B cell (primary cell): ENCODE measurements around the gene SNF8. TPM values are rescaled to one million over a fixed set of nuclear protein-coding genes. Genes with fewer than 3 reads are reported as not detected.

Experiments
- ATAC-seq: fragments of 200-7000 bp; cut with Tn5 transposase; one replicate; pipeline ENCODE4 v1.10.0; 2021; ENCODE audit warnings: low read depth, mild to moderate bottlenecking, moderate number of reproducible peaks, moderate library complexity
- CTCF ChIA-PET: fragments of 350-600 bp; sonication (Branson Sonifier 250); formaldehyde crosslinking; loops from one replicate; lab custom pipeline; 2021; ENCODE audit warnings: antibody characterized with exemption, inconsistent platforms; lab: Charles Lee
- POLR2A ChIA-PET: fragments of 350-600 bp; sonication (Branson Sonifier 250); formaldehyde crosslinking; loops from one replicate; lab custom pipeline; 2021; ENCODE audit warnings: antibody characterized with exemption; lab: Charles Lee
- DNase-seq: peaks from one replicate; pipeline ENCODE4 v3.0.0; 2013
- H2AFZ ChIP-seq: 2 replicates; pipeline ENCODE4 v1.6.1; 2012; ENCODE audit warnings: mild to moderate bottlenecking, low read depth, low read length; ENCODE audit not compliant: insufficient read depth, poor library complexity, severe bottlenecking
- H3K27ac ChIP-seq, 2 donors: 1 replicate in 1 of 2; 2 replicates in 1 of 2; pipeline ENCODE4 v1.5.1; 2012 to 2013; ENCODE audit warnings: low read length in 2 of 2, mild to moderate bottlenecking in 2 of 2, moderate library complexity in 1 of 2
- H3K27me3 ChIP-seq, 4 experiments: fragments of 200-600 bp in 1 of 4; sonication (generic) in 1 of 4; replicated peaks in 1 of 4; 1 replicate in 2 of 4; 2 replicates in 2 of 4; pipeline versions ENCODE4 v1.6.1 to v1.7.0; 2013 to 2016; ENCODE audit warnings: low read length in 3 of 4, mild to moderate bottlenecking in 2 of 4, mixed read lengths in 1 of 4, moderate library complexity in 1 of 4; ENCODE audit not compliant: insufficient read depth in 4 of 4, control insufficient read depth in 3 of 4; ENCODE audit errors: control extremely low read depth in 1 of 4
- H3K36me3 ChIP-seq, 2 experiments: replicated peaks in 1 of 2; 1 replicate in 1 of 2; 2 replicates in 1 of 2; pipeline versions ENCODE4 v1.6.1 to v1.7.1; 2013; ENCODE audit warnings: low read length in 1 of 2; ENCODE audit not compliant: insufficient read depth in 2 of 2, control insufficient read depth in 1 of 2; ENCODE audit errors: control extremely low read depth in 1 of 2, extremely low read depth in 1 of 2
- H3K4me1 ChIP-seq, 2 donors: fragments of 200-600 bp in 1 of 2; sonication (generic) in 1 of 2; 1 replicate in 1 of 2; 2 replicates in 1 of 2; pipeline versions ENCODE4 v1.5.1 to v1.6.1; 2013 to 2017; ENCODE audit warnings: low read length in 2 of 2; ENCODE audit not compliant: control insufficient read depth in 2 of 2, insufficient read depth in 2 of 2
- H3K4me2 ChIP-seq: replicated peaks from 2 replicates; pipeline ENCODE3; 2012; ENCODE audit warnings: mild to moderate bottlenecking, low read depth, low read length; ENCODE audit not compliant: poor library complexity, severe bottlenecking
- H3K4me3 ChIP-seq, 5 experiments: fragments of 200-600 bp in 1 of 5; sonication (generic) in 1 of 5; 1 replicate in 3 of 5; 2 replicates in 2 of 5; pipeline versions ENCODE4 v1.5.1 to v1.7.0; 2011 to 2016; ENCODE audit warnings: low read length in 4 of 5, mild to moderate bottlenecking in 4 of 5, low read depth in 2 of 5, control low read depth in 1 of 5, moderate library complexity in 1 of 5; ENCODE audit not compliant: insufficient read depth in 1 of 5; ENCODE audit errors: control extremely low read depth in 1 of 5, extremely low read depth in 1 of 5
- H3K79me2 ChIP-seq: fragments of 200-600 bp; sonication (generic); one replicate; pipeline ENCODE4 v1.6.0; 2016; ENCODE audit warnings: low read length; ENCODE audit not compliant: control insufficient read depth, insufficient read depth
- H3K9ac ChIP-seq: fragments of 200-600 bp; sonication (generic); 2 replicates; pipeline ENCODE4 v1.6.1; 2017; ENCODE audit warnings: mild to moderate bottlenecking, low read length, moderate library complexity
- H3K9me3 ChIP-seq, 3 donors: one replicate each; pipeline versions ENCODE4 v1.6.1 to v1.7.1; 2013; ENCODE audit warnings: low read length in 2 of 3; ENCODE audit not compliant: control insufficient read depth in 2 of 3, insufficient read depth in 1 of 3; ENCODE audit errors: control extremely low read depth in 1 of 3
- H4K20me1 ChIP-seq: 2 replicates; pipeline ENCODE4 v1.6.0; 2012; ENCODE audit warnings: mild to moderate bottlenecking, low read length; ENCODE audit not compliant: insufficient read depth, control insufficient read depth, poor library complexity, severe bottlenecking
- H3K27ac Mint-ChIP-seq: one replicate; pipeline ENCODE4 v1.8.0; 2021; ENCODE audit warnings: mixed read lengths
- H3K27me3 Mint-ChIP-seq: one replicate; pipeline ENCODE4 v1.8.0; 2021; ENCODE audit warnings: mixed read lengths
- H3K4me1 Mint-ChIP-seq: one replicate; pipeline ENCODE4 v1.8.0; 2021; ENCODE audit warnings: mixed read lengths
- H3K4me3 Mint-ChIP-seq: one replicate; pipeline ENCODE4 v1.8.0; 2021; ENCODE audit warnings: mixed read lengths
- H3K9me3 Mint-ChIP-seq: one replicate; pipeline ENCODE4 v1.8.0; 2022; ENCODE audit warnings: mixed read lengths; ENCODE audit not compliant: insufficient read depth
- EZH2 ChIP-seq: IDR thresholded peaks from 2 replicates; pipeline ENCODE4 v1.6.1; 2012; ENCODE audit warnings: borderline replicate concordance, low read depth, mild to moderate bottlenecking, moderate library complexity, low read length; ENCODE audit not compliant: insufficient read depth, poor library complexity, severe bottlenecking
- WGBS: methylation state at CpG from one replicate; pipeline ENCODE4 v1.1.5; 2013; ENCODE audit warnings: missing lambda C conversion rate; ENCODE audit not compliant: insufficient coverage; 5-methylcytosine and 5-hydroxymethylcytosine counted together
- intact Hi-C: fragments of 100-400 bp; cut with micrococcal nuclease; formaldehyde crosslinking; loops from one replicate; pipeline ENCODE4 v1.10.0; 2022
- polyA plus RNA-seq: library from polyadenylated mRNA; depleted of rRNA; stranded (reverse); fragments of >200 nt; gene quantifications from 2 replicates; pipeline ENCODE4 v1.2.3, GENCODE V29; 2012
- total RNA-seq, 2 donors: library from RNA; stranded (reverse); fragments of 120-200 nt in 1 of 2; gene quantifications; 1 replicate in 1 of 2; 2 replicates in 1 of 2; pipeline versions ENCODE4 v1.2.3 to v1.2.4, GENCODE V29; 2013 to 2022
- TF ChIP-seq, protein P1 (sequence below): fragments of 200-600 bp; IDR thresholded peaks from one replicate; pipeline ENCODE4 v1.8.0; 2022; ENCODE audit warnings: antibody characterized with exemption, mild to moderate bottlenecking

The SNF8 gene
- total and polyA plus RNA-seq, 2 donors (not counting 1 experiment from before 2014, with no cell fraction given) = 77.5 to 94.6 TPM

- Histone ChIP-seq H4K20me1 (peaks cover 61% of the 10 kb centered on the region), H2AFZ (no peak overlapping the region), H3K9ac (no peak overlapping the region), H3K27ac (peak overlapping the region in 1 of 2 donors; percentile 82), H3K4me1 (peaks cover 36 to 41% of the 10 kb centered on the region in 2 donors), H3K4me2 (peak overlapping the region; percentile 84), H3K36me3 (peaks cover 0 to 42% of the 10 kb centered on the region in 2 experiments), H3K4me3 (no peak overlapping the region), H3K79me2 (peaks cover 71% of the 10 kb centered on the region), H3K9me3 (no peaks in the 10 kb centered on the region), H3K27me3 (no peaks in the 10 kb centered on the region)
- Mint-ChIP-seq H3K9me3 (no peaks in the 10 kb centered on the region), H3K27ac (peak overlapping the region; percentile 82), H3K4me1 (peaks cover 62% of the 10 kb centered on the region), H3K27me3 (no peaks in the 10 kb centered on the region), H3K4me3 (peak overlapping the region; percentile 92)
- no peak for DNase-seq
- 86% methylated on average over 1 of the region's 2 CpGs for WGBS
- POLR2A ChIA-PET = no interaction called here
- TF ChIP-seq, protein P1, sequence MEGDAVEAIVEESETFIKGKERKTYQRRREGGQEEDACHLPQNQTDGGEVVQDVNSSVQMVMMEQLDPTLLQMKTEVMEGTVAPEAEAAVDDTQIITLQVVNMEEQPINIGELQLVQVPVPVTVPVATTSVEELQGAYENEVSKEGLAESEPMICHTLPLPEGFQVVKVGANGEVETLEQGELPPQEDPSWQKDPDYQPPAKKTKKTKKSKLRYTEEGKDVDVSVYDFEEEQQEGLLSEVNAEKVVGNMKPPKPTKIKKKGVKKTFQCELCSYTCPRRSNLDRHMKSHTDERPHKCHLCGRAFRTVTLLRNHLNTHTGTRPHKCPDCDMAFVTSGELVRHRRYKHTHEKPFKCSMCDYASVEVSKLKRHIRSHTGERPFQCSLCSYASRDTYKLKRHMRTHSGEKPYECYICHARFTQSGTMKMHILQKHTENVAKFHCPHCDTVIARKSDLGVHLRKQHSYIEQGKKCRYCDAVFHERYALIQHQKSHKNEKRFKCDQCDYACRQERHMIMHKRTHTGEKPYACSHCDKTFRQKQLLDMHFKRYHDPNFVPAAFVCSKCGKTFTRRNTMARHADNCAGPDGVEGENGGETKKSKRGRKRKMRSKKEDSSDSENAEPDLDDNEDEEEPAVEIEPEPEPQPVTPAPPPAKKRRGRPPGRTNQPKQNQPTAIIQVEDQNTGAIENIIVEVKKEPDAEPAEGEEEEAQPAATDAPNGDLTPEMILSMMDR = no peak
- TF ChIP-seq EZH2 = no peak
- CTCF ChIA-PET = interaction anchor here (0.8 kb wide), 1 partner anchor 26 kb away, joined by 3 read pairs; no protein-coding TSS in a partner anchor
- intact Hi-C loops = no loop called here
- ATAC-seq = no peak
Measured at GRCh38 chr17:48910370-48910769, 34.3 kb downstream of the SNF8 start.

DNA sequence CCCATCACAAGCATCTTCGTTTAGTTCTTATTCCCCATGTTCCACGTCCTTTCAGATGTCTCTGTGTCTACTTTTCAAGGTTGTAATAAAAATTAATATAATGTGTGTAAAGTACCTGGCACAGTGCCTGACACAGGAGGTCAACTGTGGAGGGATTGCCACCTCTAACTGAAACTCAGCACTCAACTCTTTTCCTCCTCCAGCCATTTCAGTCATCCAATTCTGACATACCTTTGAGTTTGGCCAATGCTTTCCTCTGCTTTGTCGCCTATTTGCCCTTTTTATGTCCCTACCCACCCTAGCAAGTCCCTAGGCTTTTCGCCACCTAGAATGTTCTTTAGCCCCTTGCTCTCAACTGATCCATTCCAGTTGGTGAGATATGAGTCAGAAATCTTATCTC lies 34.9 kb downstream of the SNF8 start:
- H3K27me3 Mint-ChIP-seq = no peaks in the 10 kb centered on the region
- TF ChIP-seq, protein P1 = no peak
- no peak for TF ChIP-seq EZH2
- Histone ChIP-seq H3K9me3 (no peaks in the 10 kb centered on the region), H4K20me1 (peaks cover 55% of the 10 kb centered on the region), H3K27me3 (no peaks in the 10 kb centered on the region), H3K36me3 (peaks cover 0 to 40% of the 10 kb centered on the region in 2 experiments), H3K79me2 (peaks cover 65% of the 10 kb centered on the region), H3K27ac (peak overlapping the region; percentile 41 to 82), H3K4me3 (peak overlapping the region in 3 of 5 experiments; percentile 72 to 79 (median 78)), H3K4me2 (peak overlapping the region; percentile 84), H3K9ac (peak overlapping the region; percentile 67), H2AFZ (no peak overlapping the region), H3K4me1 (peaks cover 30 to 35% of the 10 kb centered on the region in 2 donors)
- WGBS = no CpG with 5 or more reads among the region's 4 CpGs
- peaks cover 57% of the 10 kb centered on the region for H3K4me1 Mint-ChIP-seq
- ATAC-seq (no peak), DNase-seq (peak; percentile 12)
- H3K27ac Mint-ChIP-seq = peak overlapping the region; percentile 82
- peak overlapping the region; percentile 92 for H3K4me3 Mint-ChIP-seq
- ChIA-PET CTCF (interaction anchor here (0.8 to 2.7 kb wide), 4 partner anchors 17 to 105 kb away, joined by 3 to 10 read pairs (median 5); partner anchors contain the start of gene ATP5MC1), POLR2A (interaction anchor here (0.6 to 2.6 kb wide), 3 partner anchors 17 to 302 kb away, joined by 5 to 30 read pairs (median 5); partner anchors contain the start of gene ATP5MC1)
- H3K9me3 Mint-ChIP-seq = no peaks in the 10 kb centered on the region
- intact Hi-C loops = loop anchor here (2.0 to 10.0 kb wide), 4 partner anchors 35 to 879 kb away; partner anchors contain the start of genes CALCOCO2, CBX1, KAT7 and SNF8
